HCT116 (cell line): ENCODE measurements around the gene EPHA2. TPM values are rescaled to one million over a fixed set of nuclear protein-coding genes. Genes with fewer than 3 reads are reported as not detected.

Experiments
- ATAC-seq: fragments of 200-7000 bp; cut with Tn5 transposase; 2 replicates; pipeline ENCODE4 v1.9.1; 2020; ENCODE audit warnings: mild to moderate bottlenecking, moderate library complexity
- BruUV-seq: library from RNA; stranded (reverse); fragments of 400-500 nt; replicated peaks from 2 replicates; lab custom pipeline; 2021; lab: Mats Ljungman, UMichigan
- CTCF ChIA-PET: fragments of 300-600 bp; sonication (Branson Sonifier 250); formaldehyde crosslinking; loops from one replicate; lab custom pipeline; 2021; ENCODE audit warnings: antibody characterized with exemption; lab: Charles Lee
- POLR2A ChIA-PET: fragments of 300-600, 350-600 bp; sonication (Branson Sonifier 250); formaldehyde crosslinking; loops from one replicate; lab custom pipeline; 2021; ENCODE audit warnings: antibody characterized with exemption; lab: Charles Lee
- RAD21 ChIA-PET, 2 experiments: fragments of 300-600 bp; sonication (Branson Sonifier 250); formaldehyde crosslinking; loops; one replicate each; lab custom pipeline; 2023; ENCODE audit warnings: low total read pairs in 2 of 2; ENCODE audit not compliant: uncharacterized antibody in 2 of 2, unreplicated experiment in 2 of 2, low non-redundant PET in 1 of 2; lab: Charles Lee
- DNase-seq: peaks from one replicate; pipeline ENCODE4 v3.0.0-alpha.2; 2010; ENCODE audit warnings: low read depth, low spot score
- H2AFZ ChIP-seq: fragments of 200-600 bp; shearing (Covaris generic), sonication (generic); 2 replicates; pipeline ENCODE4 v1.6.1; 2017; ENCODE audit warnings: low read depth, mixed run types, mixed read lengths, antibody characterized with exemption, low read length; ENCODE audit not compliant: poor library complexity, severe bottlenecking
- H3K27ac ChIP-seq: 2 replicates; pipeline ENCODE4 v1.5.1; 2012; ENCODE audit warnings: low read depth, low read length
- H3K27me3 ChIP-seq: fragments of 200-600 bp; sonication (generic); 2 replicates; pipeline ENCODE4 v1.6.1; 2016; ENCODE audit warnings: mixed run types, low read length, mixed read lengths; ENCODE audit not compliant: insufficient read depth
- H3K36me3 ChIP-seq, 2 experiments: fragments of 200-500 bp in 1 of 2; fragments of 200-600 bp in 1 of 2; sonication (Bioruptor generic) in 1 of 2; sonication (generic) in 1 of 2; 2 replicates each; pipeline versions ENCODE4 v1.5.1 to v1.6.1; 2014 to 2016; ENCODE audit warnings: low read length in 2 of 2, inconsistent platforms in 1 of 2, mixed read lengths in 1 of 2, mixed run types in 1 of 2; ENCODE audit not compliant: insufficient read depth in 2 of 2, control insufficient read depth in 1 of 2
- H3K4me1 ChIP-seq, 2 experiments: fragments of 200-600 bp in 1 of 2; sonication (generic) in 1 of 2; 2 replicates each; pipeline versions ENCODE4 v1.5.1 to v1.6.1; 2012 to 2017; ENCODE audit warnings: low read length in 2 of 2, inconsistent platforms in 1 of 2, mild to moderate bottlenecking in 1 of 2, mixed read lengths in 1 of 2, mixed run types in 1 of 2, moderate library complexity in 1 of 2; ENCODE audit not compliant: insufficient read depth in 2 of 2, control insufficient read depth in 1 of 2
- H3K4me2 ChIP-seq: fragments of 200-600 bp; sonication (generic); 2 replicates; pipeline ENCODE4 v1.6.1; 2017; ENCODE audit warnings: mixed run types, low read length, mixed read lengths
- H3K4me3 ChIP-seq, 2 experiments: fragments of 200-600 bp in 1 of 2; sonication (generic) in 1 of 2; replicated peaks in 1 of 2; 2 replicates each; pipeline ENCODE4 v1.5.1; 2011 to 2016; ENCODE audit warnings: low read length in 2 of 2, control low read depth in 1 of 2, low read depth in 1 of 2, mild to moderate bottlenecking in 1 of 2, mixed read lengths in 1 of 2, mixed run types in 1 of 2
- H3K79me2 ChIP-seq: fragments of 200-600 bp; sonication (generic); 2 replicates; pipeline ENCODE4 v1.6.1; 2017; ENCODE audit warnings: mild to moderate bottlenecking, mixed run types, low read length, moderate library complexity, mixed read lengths; ENCODE audit not compliant: insufficient read depth
- H3K9ac ChIP-seq: fragments of 200-600 bp; sonication (generic); 2 replicates; pipeline ENCODE4 v1.6.1; 2016; ENCODE audit warnings: low read length, mixed read lengths
- H3K9me2 ChIP-seq: fragments of 200-600 bp; sonication (generic), shearing (Covaris generic); 2 replicates; pipeline ENCODE4 v1.6.1; 2017; ENCODE audit warnings: mixed run types, mild to moderate bottlenecking, moderate library complexity; ENCODE audit not compliant: insufficient read depth
- H3K9me3 ChIP-seq, 2 experiments: fragments of 200-500 bp in 1 of 2; fragments of 200-600 bp in 1 of 2; sonication (Bioruptor generic) in 1 of 2; sonication (generic) in 1 of 2; 2 replicates each; pipeline ENCODE4 v1.6.1; 2014 to 2017; ENCODE audit warnings: low read length in 2 of 2, mixed read lengths in 2 of 2, inconsistent platforms in 1 of 2, low read depth in 1 of 2, mild to moderate bottlenecking in 1 of 2, mixed run types in 1 of 2, moderate library complexity in 1 of 2; ENCODE audit not compliant: control insufficient read depth in 1 of 2, insufficient read depth in 1 of 2
- H4K20me1 ChIP-seq: fragments of 200-600 bp; sonication (generic), shearing (Covaris generic); 2 replicates; pipeline ENCODE4 v1.6.1; 2017; ENCODE audit warnings: mixed run types, mild to moderate bottlenecking, moderate library complexity; ENCODE audit not compliant: insufficient read depth
- EZH2 ChIP-seq: fragments of 200-600 bp; sonication (generic); IDR thresholded peaks from 2 replicates; pipeline ENCODE4 v1.6.1; 2017; ENCODE audit warnings: antibody characterized with exemption, mixed run types
- EZH2phosphoT487 ChIP-seq: fragments of 200-600 bp; IDR thresholded peaks from 2 replicates; pipeline ENCODE4 v1.6.1; 2018; ENCODE audit warnings: antibody characterized with exemption, borderline replicate concordance
- POLR2AphosphoS5 ChIP-seq: IDR thresholded peaks from 2 replicates; pipeline ENCODE4 v1.6.1; 2011; ENCODE audit warnings: mild to moderate bottlenecking, low read depth, low read length, moderate library complexity
- REST ChIP-seq: IDR thresholded peaks from 2 replicates; pipeline ENCODE4 v1.6.1; 2012; ENCODE audit warnings: low read depth
- intact Hi-C: fragments of 100-400 bp; cut with micrococcal nuclease; formaldehyde crosslinking; loops from 2 replicates; pipeline ENCODE4 v1.10.0; 2022
- total RNA-seq: library from RNA; stranded (reverse); gene quantifications from one replicate; pipeline ENCODE4 v1.2.1, GENCODE V29; 2021; ENCODE audit not compliant: unreplicated experiment

EPHA2 gene
- total RNA-seq, 1 experiment from 2014 or later, result 164 TPM

- TF ChIP-seq EZH2 (no peak), EZH2phosphoT487 (no peak)
These were observed 2.5 kb downstream of the EPHA2 start (continued) for GRCh38 chr1:16153096-16153998.

- H3K4me1 ChIP-seq, result peaks cover 69 to 85% of the 10 kb centered on the region in 2 experiments
- DNase-seq, result no peak
- intact Hi-C loops, result no loop called here
These were observed 3.3 kb downstream of the EPHA2 start for GRCh38 chr1:16152481-16153087.

More at GRCh38 chr1:16152481-16153087, 3.3 kb downstream of the EPHA2 start:
- ChIA-PET CTCF (no interaction called here), RAD21 (no interaction called here), POLR2A (interaction anchor here (1.3 to 3.5 kb wide), 5 partner anchors 9 to 28 kb away, joined by 5 to 16 read pairs (median 5); no protein-coding TSS in a partner anchor)
- no peak overlapping the region for H3K4me3 ChIP-seq
- peak overlapping the region; percentile 96 for H3K27ac ChIP-seq
- H4K20me1 ChIP-seq, result peaks cover 27% of the 10 kb centered on the region; the same call in 1 of the 2 replicates
- peaks cover 86% of the 10 kb centered on the region for H3K79me2 ChIP-seq
- no TSS peak for BruUV-seq
- H2AFZ ChIP-seq, result no peak overlapping the region
- no peak for ATAC-seq
- H3K4me2 ChIP-seq, result peak overlapping the region; percentile 72
- TF ChIP-seq REST (no peak), POLR2AphosphoS5 (0 out of 2 replicates have a peak, but pooled peaks have one; percentile 7)
- H3K9me2 ChIP-seq, result no peaks in the 10 kb centered on the region
- peak overlapping the region; percentile 99 for H3K9ac ChIP-seq
- no peaks in the 10 kb centered on the region for H3K9me3 ChIP-seq
- peaks cover 11 to 63% of the 10 kb centered on the region in 2 experiments; a peak in 3 of 4 replicates for H3K36me3 ChIP-seq
- H3K27me3 ChIP-seq, result no peaks in the 10 kb centered on the region
